GM12874 (cell line): ENCODE data around the gene TMPO.

Experiments used
- TF ChIP-seq, protein P1 (sequence below): IDR thresholded peaks from 2 replicates; pipeline ENCODE4 v1.5.1; 2011; ENCODE audit warnings: low read depth, mild to moderate bottlenecking, control low read depth, low read length, moderate library complexity; ENCODE audit not compliant: insufficient read depth

The TMPO gene

DNA sequence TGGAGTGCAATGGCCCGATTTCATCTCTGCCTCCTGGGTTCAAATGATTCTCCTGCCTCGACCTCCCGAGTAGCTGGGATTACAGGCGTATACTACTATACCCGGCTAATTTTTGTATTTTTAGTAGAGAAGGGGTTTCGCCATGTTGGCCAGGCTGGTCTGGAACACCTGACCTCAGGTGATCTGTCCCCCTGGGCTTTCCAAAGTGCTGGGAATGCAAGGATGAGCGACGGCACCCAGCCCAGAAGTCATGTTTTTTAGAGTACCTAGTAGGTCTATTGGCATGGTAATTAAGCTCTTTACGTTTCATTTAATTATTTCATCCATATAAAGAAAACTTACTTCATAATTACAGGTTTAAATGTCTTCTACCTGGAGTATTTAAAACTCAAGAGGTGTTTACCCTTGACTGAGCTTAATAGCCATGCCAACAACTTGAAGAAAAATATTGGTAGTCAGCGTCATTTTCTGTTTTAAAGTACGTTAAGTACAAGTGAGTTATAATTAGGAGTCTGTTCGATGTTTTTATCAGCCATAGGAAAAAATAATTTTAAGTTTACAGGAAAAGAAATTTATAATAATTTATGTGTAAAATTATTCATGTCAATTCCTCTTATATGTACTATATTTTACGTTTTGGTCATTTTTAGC lies 4.0 kb downstream of the TMPO start:
- TF ChIP-seq, protein P1, sequence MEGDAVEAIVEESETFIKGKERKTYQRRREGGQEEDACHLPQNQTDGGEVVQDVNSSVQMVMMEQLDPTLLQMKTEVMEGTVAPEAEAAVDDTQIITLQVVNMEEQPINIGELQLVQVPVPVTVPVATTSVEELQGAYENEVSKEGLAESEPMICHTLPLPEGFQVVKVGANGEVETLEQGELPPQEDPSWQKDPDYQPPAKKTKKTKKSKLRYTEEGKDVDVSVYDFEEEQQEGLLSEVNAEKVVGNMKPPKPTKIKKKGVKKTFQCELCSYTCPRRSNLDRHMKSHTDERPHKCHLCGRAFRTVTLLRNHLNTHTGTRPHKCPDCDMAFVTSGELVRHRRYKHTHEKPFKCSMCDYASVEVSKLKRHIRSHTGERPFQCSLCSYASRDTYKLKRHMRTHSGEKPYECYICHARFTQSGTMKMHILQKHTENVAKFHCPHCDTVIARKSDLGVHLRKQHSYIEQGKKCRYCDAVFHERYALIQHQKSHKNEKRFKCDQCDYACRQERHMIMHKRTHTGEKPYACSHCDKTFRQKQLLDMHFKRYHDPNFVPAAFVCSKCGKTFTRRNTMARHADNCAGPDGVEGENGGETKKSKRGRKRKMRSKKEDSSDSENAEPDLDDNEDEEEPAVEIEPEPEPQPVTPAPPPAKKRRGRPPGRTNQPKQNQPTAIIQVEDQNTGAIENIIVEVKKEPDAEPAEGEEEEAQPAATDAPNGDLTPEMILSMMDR, result no peak

DNA sequence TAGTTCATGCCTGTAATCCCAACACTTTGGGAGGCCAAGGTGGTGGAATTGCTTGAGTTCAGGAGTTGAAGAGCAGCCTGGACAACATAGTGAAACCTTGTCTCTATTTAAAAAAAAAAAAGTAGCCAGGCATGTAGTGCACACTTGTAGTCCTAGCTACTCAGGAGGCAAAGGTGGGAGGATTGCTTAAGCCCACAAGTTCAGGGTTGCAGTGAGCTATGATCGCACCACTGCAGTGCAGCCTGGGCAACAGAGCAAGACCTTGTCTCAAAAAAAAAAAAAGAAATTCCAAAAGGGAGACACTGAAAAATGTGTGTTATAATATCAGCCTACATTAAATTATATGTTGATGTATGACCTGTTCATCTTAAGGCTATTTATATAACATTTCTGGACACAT lies 14.7 kb downstream of the TMPO start:
- TF ChIP-seq, protein P1, result no peak

DNA sequence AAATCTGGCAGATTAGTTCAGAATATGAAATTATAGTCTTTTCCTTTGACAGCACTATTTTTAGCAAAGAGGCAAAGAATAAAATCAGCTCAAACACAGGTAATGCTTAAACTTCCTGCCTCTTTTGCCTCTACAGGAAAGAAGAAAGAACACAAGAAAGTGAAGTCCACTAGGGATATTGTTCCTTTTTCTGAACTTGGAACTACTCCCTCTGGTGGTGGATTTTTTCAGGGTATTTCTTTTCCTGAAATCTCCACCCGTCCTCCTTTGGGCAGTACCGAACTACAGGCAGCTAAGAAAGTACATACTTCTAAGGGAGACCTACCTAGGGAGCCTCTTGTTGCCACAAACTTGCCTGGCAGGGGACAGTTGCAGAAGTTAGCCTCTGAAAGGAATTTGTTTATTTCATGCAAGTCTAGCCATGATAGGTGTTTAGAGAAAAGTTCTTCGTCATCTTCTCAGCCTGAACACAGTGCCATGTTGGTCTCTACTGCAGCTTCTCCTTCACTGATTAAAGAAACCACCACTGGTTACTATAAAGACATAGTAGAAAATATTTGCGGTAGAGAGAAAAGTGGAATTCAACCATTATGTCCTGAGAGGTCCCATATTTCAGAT lies 17.4 kb downstream of the TMPO start:
- TF ChIP-seq, protein P1, result peak; percentile 41

DNA sequence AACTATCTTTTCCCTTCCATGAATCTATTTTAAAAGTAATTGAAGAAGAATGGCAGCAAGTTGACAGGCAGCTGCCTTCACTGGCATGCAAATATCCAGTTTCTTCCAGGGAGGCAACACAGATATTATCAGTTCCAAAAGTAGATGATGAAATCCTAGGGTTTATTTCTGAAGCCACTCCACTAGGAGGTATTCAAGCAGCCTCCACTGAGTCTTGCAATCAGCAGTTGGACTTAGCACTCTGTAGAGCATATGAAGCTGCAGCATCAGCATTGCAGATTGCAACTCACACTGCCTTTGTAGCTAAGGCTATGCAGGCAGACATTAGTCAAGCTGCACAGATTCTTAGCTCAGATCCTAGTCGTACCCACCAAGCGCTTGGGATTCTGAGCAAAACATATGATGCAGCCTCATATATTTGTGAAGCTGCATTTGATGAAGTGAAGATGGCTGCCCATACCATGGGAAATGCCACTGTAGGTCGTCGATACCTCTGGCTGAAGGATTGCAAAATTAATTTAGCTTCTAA lies 18.4 kb downstream of the TMPO start:
- TF ChIP-seq, protein P1, result no peak

DNA sequence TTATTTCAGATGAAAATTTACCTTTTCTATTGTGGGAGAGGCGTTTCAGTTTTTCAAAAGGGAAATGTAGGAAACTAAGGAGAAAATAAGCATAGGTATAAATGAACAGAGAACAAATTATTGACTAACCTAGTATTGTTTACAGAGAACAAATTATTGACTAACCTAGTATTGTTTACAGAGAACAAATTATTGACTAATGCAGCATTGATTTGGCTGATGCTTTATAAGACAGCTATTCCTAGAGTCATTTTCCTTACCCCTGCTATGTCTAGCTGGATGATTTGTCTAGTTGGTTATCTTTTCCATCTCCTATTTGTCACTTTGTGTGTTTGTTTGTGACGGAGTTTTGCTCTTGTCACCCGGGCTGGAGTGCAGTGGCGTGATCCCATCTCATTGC lies 22.6 kb downstream of the TMPO start:
- TF ChIP-seq, protein P1, result no peak

DNA sequence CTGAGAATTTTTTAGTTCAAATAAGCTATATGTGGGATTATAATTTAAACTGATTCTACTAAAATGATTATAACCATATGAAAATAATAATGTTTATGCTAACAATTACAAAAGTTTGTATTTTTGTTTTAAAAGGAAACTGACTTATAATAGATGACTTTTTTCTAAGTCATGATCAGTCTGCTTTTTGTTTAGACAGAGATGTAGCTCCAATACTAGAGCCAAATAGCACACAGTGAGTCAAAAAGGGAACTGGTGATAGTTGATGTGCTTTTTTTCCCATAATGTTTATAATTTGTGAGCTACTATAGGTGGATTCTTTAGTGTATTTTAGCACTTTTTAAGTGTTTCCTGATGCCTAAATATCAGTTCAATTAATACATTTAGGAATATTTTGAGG lies 28.3 kb downstream of the TMPO start:
- TF ChIP-seq, protein P1, result no peak

DNA sequence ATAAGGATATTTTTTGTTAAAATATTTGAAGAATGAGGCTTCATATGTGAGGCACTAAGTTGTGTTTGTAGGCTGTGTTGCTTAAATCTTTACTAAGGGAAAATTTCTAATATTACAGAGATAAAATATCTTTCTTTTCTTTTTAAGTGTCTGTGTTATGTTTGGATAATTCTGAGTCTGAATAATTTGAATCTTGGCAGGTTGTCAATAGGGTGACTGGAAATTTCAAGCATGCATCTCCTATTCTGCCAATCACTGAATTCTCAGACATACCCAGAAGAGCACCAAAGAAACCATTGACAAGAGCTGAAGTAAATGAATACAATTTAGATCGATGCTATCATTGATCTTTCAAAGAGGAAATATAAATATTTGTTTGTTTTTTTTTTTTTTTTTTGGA lies 29.4 kb downstream of the TMPO start:
- TF ChIP-seq, protein P1, result no peak
